ENCODE measurements around the gene RELL1.

RELL1 gene

GRCh38 chr4:37727635-37728034 lies 41.5 kb upstream of the RELL1 start (continued):
- TF ChIP-seq ZNF707 (tag by site-specific recombination; IDR thresholded peaks at IDR 0.05) (no peak), SCRT1 (tag by site-specific recombination; IDR thresholded peaks at IDR 0.05; ENCODE audit: borderline replicate concordance) (no peak), ZNF629 (tag by site-specific recombination; IDR thresholded peaks at IDR 0.05) (no peak), ZNF324 (tag by site-specific recombination; IDR thresholded peaks at IDR 0.05) (no peak), ZNF292 (tag by site-specific recombination; IDR thresholded peaks at IDR 0.05; ENCODE audit: borderline replicate concordance, low read depth) (no peak), YY2 (tag by site-specific recombination; IDR thresholded peaks at IDR 0.05) (no peak)

DNA sequence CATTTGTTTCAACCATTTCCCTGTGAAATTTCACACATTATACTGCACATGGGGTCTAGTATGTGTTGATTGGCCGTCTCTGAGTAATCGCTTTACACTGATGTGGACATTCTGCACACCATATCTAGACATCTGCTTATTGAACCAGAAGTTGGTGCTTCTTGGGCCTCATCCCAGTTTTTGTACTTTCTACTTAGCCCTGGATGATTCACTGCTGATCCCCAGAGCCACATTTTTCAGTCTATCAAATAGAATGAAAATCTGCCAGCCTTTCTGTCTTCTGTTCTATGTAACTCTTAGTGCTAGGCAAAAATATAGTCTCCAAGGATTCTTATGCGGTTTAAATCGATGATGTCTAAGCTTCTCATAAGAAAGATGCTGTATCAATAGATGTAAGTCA lies 40.5 kb upstream of the RELL1 start:
- Histone ChIP-seq H3K27ac (ENCODE audit: extremely low read depth, low read depth, low read length) (no peak overlapping the region), H3K4me3 (ENCODE audit: low read depth, low read length) (no peak overlapping the region), H3K9me3 (ENCODE audit: control insufficient read depth, insufficient read depth, low read depth, low read length) (no peaks in the 10 kb centered on the region), H3K4me1 (ENCODE audit: control insufficient read depth, insufficient read depth, low read length) (no peaks in the 10 kb centered on the region), H3K36me3 (ENCODE audit: control insufficient read depth in 2 of 2, insufficient read depth in 1 of 2, low read length in 2 of 2) (no peaks in the 10 kb centered on the region)
- TF ChIP-seq ZNF324 (tag by site-specific recombination; IDR thresholded peaks at IDR 0.05) (no peak), MEIS1 (CRISPR knock-in tag; IDR thresholded peaks at IDR 0.05; ENCODE audit: borderline replicate concordance) (no peak), RBAK (tag by site-specific recombination; IDR thresholded peaks at IDR 0.05) (no peak), ZSCAN4 (tag by site-specific recombination; IDR thresholded peaks at IDR 0.05) (no peak), ZNF335 (tag by site-specific recombination; conservative IDR thresholded peaks at IDR 0.05) (no peak), ZNF423 (tag by site-specific recombination; IDR thresholded peaks at IDR 0.05) (no peak), ZNF10 (tag by site-specific recombination; IDR thresholded peaks at IDR 0.05) (no peak), ZXDB (tag by site-specific recombination; IDR thresholded peaks at IDR 0.05) (no peak), ZFP41 (tag by site-specific recombination; IDR thresholded peaks at IDR 0.05; ENCODE audit: borderline replicate concordance) (no peak), ZNF214 (tag by site-specific recombination; IDR thresholded peaks at IDR 0.05; ENCODE audit: borderline replicate concordance) (no peak), ZNF621 (tag by site-specific recombination; IDR thresholded peaks at IDR 0.05) (no peak), ZNF768 (tag by site-specific recombination; IDR thresholded peaks at IDR 0.05) (no peak), MYNN (tag by site-specific recombination; IDR thresholded peaks at IDR 0.05; ENCODE audit: borderline replicate concordance) (no peak), ZNF544 (tag by site-specific recombination; IDR thresholded peaks at IDR 0.05) (no peak), ZNF221 (tag by site-specific recombination; IDR thresholded peaks at IDR 0.05; ENCODE audit: borderline replicate concordance) (no peak)
- TF ChIP-seq, protein P1, sequence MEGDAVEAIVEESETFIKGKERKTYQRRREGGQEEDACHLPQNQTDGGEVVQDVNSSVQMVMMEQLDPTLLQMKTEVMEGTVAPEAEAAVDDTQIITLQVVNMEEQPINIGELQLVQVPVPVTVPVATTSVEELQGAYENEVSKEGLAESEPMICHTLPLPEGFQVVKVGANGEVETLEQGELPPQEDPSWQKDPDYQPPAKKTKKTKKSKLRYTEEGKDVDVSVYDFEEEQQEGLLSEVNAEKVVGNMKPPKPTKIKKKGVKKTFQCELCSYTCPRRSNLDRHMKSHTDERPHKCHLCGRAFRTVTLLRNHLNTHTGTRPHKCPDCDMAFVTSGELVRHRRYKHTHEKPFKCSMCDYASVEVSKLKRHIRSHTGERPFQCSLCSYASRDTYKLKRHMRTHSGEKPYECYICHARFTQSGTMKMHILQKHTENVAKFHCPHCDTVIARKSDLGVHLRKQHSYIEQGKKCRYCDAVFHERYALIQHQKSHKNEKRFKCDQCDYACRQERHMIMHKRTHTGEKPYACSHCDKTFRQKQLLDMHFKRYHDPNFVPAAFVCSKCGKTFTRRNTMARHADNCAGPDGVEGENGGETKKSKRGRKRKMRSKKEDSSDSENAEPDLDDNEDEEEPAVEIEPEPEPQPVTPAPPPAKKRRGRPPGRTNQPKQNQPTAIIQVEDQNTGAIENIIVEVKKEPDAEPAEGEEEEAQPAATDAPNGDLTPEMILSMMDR (tag by site-specific recombination; IDR thresholded peaks at IDR 0.05): no peak
- TF ChIP-seq, protein P2, sequence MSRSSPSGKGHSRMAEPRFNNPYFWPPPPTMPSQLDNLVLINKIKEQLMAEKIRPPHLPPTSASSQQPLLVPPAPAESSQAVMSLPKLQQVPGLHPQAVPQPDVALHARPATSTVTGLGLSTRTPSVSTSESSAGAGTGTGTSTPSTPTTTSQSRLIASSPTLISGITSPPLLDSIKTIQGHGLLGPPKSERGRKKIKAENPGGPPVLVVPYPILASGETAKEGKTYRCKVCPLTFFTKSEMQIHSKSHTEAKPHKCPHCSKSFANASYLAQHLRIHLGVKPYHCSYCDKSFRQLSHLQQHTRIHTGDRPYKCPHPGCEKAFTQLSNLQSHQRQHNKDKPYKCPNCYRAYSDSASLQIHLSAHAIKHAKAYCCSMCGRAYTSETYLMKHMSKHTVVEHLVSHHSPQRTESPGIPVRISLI (tag by site-specific recombination; IDR thresholded peaks at IDR 0.05): no peak
- ChIA-PET POLR2A (no interaction called here), CTCF (no interaction called here)

DNA sequence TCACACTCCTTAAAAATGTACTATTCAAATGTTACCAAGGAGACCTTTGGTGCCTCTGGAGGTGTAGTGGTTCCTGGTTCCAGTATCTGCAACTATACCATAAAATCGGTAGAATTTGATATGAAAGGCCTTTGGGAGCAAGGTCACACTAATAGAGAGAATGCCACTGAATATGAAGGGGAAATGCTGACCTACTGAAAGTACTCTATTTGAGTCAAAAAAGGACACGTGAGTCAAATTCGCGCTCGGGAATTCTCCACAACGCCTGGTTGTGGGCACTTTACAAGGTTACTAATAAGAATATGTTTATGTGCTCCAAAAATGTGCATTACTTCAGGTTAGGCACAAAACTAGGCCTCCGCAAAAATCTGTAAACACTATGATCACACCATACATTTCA lies 39.5 kb upstream of the RELL1 start:
- ChIA-PET POLR2A (no interaction called here), CTCF (no interaction called here)
- no peak overlapping the region for H3K4me3 ChIP-seq (ENCODE audit: low read depth, low read length)
- no peak overlapping the region for H3K27ac ChIP-seq (ENCODE audit: extremely low read depth, low read depth, low read length)
- no peaks in the 10 kb centered on the region for H3K36me3 ChIP-seq (ENCODE audit: control insufficient read depth in 2 of 2, insufficient read depth in 1 of 2, low read length in 2 of 2)
- H3K4me1 ChIP-seq (ENCODE audit: control insufficient read depth, insufficient read depth, low read length): no peaks in the 10 kb centered on the region
- TF ChIP-seq ZNF169 (tag by site-specific recombination; IDR thresholded peaks at IDR 0.05) (no peak), SP7 (tag by site-specific recombination; IDR thresholded peaks at IDR 0.05) (no peak), ZSCAN18 (tag by site-specific recombination; IDR thresholded peaks at IDR 0.05) (no peak), KLF8 (tag by site-specific recombination; IDR thresholded peaks at IDR 0.05) (no peak), RBAK (tag by site-specific recombination; IDR thresholded peaks at IDR 0.05) (no peak), ZNF747 (tag by site-specific recombination; IDR thresholded peaks at IDR 0.05) (no peak), ZNF521 (tag by site-specific recombination; IDR thresholded peaks at IDR 0.05) (no peak)
- no peaks in the 10 kb centered on the region for H3K9me3 ChIP-seq (ENCODE audit: control insufficient read depth, insufficient read depth, low read depth, low read length)
